ENCODE data around the gene MYCBP. TPM values are rescaled to one million over a fixed set of nuclear protein-coding genes. Genes with fewer than 3 reads are reported as not detected.
"Not testable (repeated sequence)": the region's sequence is repeated elsewhere in the genome, so short reads cannot be mapped to it uniquely, and the experiment has no call there.

Gene MYCBP, protein sequence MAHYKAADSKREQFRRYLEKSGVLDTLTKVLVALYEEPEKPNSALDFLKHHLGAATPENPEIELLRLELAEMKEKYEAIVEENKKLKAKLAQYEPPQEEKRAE
- total RNA-seq, result 6.0 and 6.3 TPM in 2 replicates

DNA sequence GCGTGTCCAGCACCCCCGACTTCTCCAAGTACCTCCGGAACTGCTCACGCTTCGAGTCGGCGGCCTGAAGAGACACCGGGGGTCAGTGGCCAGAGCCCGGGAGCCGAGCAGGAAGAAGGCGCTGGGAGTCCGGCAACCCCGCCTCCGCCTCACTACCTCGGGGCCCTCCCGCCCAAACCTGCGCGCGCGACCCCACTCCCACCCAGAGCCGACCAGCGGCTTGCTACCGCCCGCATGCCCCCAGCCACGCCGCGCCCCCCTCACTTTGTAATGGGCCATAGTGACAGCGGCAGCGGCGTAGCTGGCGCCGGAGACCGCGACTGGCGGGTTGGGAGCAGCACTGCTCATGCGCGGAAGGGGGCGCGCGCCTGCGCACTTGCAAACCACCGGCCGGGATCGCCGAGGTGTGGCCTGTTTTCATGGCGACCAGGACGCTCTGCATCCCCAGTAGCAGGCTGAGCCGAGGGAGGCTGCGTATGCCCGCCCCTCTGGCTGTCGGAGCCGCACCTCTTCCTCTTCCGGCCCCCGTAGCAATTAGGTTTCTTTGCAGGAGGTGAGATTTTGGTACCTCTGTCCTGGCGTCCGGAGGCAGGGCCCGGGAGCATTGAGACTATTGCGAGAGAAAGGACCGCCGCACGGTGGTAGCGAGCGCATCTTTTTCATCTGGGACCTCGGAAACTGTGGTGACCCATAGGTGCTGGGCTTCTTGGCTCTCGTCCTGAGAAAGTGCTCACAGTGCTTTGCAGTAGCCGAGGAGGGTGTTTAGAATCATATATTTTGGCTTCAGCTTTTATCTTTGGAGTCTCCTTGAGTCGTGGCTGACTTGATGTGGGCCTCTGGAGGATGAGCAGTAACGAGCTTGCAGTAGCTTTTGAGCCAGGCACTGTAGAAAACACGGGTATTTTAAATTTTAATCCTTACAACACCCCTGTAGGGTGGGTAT, at the start of gene MYCBP:
Gene MYCBP, minus strand, starts transcription at position 322 of the 943 bp plus-strand sequence. Its CDS starts 43 bp downstream, at position 279.
- peak; percentile 97 for DNase-seq (ENCODE audit: low read depth in 2 of 2)

DNA sequence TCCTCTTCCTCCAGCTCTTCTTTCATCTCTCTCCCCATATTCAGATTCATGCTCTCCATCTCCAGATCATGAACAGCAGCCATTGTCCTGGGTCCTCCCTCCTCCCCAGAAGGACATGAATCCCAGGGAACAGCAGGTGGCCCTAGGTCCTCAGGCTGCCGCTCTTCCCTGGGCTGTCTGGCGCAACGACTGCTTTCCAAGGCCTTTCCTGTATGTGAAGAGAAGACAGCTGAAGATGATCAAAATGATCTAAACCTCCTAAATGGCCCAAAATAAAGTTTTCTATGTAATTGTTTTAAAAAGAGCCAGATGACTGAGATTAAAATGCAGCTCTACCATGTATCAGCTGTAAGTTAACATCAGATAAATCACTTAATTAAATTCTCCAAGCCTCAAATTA, 46.0 kb upstream of the MYCBP start:
- no peak for DNase-seq (ENCODE audit: low read depth in 2 of 2)

DNA sequence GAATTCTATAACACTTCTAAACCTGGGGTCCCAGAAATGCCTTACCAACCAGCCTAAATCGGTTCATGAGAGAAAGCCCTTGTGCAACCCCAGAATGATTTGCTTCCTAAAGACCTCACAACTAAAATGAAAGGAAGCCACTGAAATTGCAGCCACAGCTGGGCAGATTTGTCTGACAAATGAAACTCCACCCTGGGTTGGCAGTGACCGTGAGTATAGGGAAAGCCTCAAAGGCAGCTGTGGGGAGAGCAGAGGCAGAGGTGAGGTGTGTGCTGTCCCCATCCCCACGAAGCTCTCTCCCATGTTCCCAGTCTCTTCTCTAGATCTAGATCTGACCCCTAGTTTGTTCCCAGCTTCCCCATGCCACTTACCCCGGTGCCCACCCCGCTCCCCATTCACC, 45.4 kb upstream of the MYCBP start:
- DNase-seq (ENCODE audit: low read depth in 2 of 2), result no peak

DNA sequence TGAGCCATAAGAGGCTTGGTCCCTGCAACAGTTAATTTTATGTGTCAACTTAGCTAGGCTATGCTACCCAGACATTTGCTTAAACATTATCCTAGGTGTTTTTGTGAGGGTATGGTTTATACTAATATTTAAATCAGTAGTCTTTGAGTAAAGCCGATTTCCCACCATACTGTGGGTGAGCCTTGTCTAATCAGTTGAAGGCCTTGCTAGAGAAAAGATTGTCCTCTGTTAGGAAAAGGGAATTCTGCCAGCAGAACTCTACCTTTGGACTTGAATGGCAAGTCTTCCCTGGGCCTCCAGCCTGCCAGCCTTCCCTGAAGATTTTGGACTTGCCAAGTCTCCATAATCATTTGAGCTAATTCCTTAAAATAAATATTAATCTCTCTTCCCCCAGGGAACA, 44.6 kb upstream of the MYCBP start:
- no peak for DNase-seq (ENCODE audit: low read depth in 2 of 2)

DNA sequence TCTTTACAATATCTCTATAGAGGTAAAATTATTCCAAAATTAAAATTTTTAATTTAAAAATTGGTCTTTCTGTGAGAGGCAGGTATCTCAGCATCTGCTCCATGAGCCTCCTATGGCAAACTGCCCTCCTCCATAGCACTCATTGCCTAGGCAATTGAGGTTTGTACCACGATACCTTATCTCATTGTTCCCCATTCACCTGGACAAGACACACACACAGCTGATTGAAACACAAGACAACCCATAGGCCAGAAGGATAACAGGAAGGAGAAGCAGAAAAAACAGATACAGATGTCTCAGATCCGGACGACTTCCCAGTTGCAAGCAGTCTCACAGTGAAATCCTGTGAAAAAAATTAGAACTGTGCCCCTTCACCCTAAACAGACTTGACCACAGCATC, 44.2 kb upstream of the MYCBP start:
- DNase-seq (ENCODE audit: low read depth in 2 of 2), result no peak

DNA sequence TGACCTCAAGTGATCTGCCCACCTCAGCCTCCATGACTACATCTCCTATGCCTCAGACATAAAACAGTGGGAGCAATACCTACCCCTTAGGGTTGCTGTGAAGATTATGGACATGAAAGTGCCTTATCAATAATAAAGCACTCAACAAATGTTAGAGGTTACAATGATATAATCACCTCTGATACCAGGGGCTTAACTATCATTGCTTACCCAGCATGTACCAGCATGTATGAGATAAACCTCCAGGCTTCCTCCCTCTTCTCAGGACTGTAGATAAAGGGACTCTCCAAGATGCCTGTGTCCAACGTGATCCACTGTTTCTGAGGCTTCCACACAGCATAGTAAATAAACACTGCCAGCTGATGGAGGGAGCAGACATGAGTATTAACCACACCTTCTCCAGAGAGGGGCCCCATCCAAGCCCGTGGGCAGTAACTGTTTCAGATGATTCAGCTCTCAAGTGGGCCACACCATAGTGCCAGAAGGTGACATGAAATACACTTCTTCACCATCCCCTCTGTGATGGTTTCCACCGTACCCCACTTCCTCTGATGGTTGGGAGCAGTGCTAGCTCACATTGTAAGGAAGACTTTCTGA, 42.3 kb upstream of the MYCBP start:
- no peak for DNase-seq (ENCODE audit: low read depth in 2 of 2)

DNA sequence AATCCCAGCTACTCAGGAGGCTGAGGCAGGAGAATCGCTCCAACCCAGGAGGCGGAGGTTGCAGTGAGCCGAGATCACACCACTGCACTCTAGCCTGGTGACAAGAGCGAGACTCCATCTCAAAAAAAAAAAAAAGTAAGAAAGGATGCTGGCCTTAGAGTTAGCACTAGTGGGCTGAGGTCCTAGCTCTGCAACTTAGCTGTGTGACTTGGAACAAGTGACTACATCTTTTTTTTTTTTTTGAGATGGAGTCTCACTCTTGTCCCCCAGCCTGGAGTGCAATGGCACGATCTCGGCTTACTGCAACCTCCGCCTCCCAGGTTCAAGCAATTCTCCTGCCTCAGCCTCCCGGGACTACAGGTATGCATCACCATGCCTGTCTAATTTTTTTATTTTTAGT, 41.8 kb upstream of the MYCBP start:
- DNase-seq (ENCODE audit: low read depth in 2 of 2), result not testable (repeated sequence)

DNA sequence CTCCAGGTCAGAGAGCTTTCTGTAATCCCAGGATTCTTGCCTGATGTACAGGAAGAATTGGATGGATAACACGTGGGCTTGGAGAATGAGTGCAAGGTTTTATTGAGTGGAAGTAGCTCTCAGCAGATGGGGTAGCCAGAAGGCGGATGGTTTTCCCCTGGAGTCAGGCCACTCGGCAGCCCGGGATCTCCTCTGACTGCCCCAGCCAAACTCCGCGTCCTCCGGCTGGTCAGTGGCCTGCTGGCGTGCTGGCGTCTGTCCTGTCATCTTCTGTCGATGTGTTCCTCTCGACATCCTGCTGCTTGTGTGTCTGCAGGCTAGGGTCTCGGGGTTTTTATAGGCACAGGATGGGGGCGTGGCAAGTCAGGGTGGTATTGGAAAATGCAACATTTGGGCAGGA, 35.7 kb upstream of the MYCBP start:
- no peak for DNase-seq (ENCODE audit: low read depth in 2 of 2)

DNA sequence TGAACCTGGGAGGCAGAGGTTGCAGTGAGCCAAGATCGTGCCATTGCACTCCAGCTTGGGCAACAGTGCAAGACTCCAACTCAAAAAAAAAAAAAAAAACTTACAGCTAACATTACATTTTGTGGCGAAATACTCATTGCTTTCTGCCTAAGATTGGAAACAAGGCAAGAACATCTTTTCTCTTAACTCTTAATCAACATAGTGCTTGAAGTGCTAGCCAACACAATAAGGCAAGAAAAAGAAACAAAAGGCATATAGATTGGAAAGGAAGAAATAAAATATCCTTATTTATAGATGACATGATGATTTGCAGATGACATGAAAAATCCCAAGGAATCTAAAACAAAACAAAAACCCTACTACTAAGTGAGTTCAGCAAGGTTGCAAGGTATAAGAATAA, 32.8 kb upstream of the MYCBP start:
- no peak for DNase-seq (ENCODE audit: low read depth in 2 of 2)

DNA sequence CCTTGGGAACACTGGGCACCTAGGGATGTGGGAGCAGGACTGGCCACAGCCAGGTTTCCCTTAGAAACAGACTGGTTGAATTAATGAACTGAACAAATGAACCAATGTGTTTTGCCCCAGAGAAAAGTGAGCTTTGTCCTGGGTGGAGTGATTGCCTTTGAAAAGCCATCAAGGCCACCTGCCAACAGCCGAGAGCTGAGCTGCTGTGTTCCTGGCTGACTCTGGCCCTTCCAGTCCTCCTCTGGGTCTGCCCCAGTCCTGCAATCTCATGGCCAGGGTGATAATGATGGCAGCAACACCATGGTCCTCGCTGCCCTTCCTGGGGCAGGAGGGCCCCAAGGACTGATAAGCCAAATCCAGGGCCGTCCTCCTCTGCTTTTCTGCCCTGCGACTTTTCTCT, 26.4 kb upstream of the MYCBP start:
- no peak for DNase-seq (ENCODE audit: low read depth in 2 of 2)

DNA sequence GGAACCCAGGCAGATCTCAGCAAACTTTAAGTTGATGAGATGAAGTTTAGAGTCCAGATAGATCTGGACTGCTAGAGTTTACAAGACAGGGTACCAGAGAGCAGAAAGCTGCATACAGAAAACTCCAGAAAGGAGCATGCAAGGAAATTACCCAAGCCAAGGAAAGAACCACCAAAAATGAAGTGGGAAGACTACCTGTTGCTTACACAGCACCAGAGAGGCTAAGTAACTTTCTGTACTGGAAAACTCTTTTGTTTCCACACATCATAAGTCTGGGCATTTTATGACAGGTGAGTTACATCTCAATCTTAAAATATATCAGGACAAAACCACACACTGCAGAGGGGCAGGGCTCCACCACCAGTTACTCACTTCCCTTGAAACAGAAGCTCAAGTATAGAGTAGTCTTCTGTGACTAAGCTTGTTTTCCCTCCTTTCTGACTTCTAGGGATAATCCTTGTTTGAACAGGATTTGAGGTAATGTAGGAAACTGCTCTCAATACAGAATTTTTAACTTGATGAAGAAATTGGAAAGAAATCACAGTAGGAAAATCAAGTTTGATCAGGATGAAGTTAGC, 25.6 kb upstream of the MYCBP start:
- DNase-seq (ENCODE audit: low read depth in 2 of 2), result peak in 1 of 2 donors; percentile 31

DNA sequence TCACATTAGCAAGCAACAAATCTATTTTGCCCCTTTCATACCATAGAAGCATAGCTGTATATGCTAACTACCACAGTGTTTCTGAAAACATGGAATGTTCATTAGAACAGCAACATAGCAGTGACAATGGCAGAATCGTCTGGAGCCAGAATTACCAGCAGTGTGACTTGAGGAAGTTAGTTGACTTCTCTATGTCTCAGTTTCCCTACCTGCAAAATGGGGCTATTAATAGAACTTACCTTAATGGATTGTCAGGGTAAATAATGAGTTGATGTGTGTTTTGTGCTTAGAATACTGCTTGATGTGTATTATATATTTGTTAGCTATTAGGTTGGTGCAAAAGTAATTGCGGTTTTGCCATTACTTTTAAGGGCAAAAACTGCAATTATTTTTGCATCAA, 23.0 kb upstream of the MYCBP start:
- no peak for DNase-seq (ENCODE audit: low read depth in 2 of 2)

DNA sequence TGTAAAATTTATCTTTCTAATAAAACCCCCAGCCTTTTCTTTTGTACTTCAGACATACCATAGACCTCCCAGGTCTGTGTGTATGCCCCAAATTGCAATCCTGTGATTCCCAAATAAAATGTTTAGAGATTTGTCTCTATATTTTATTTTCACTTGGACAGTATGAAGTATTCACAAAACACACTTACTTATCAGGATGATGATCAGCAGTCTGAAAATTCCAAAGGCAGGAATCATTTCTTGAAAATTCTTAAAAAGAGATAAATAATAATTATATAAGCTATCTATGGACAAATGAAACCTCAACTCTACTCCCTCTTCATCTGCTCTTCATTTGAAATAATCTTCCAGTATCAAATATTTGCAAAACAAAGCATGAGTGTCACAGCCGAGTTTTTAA, 19.8 kb upstream of the MYCBP start:
- DNase-seq (ENCODE audit: low read depth in 2 of 2), result no peak

DNA sequence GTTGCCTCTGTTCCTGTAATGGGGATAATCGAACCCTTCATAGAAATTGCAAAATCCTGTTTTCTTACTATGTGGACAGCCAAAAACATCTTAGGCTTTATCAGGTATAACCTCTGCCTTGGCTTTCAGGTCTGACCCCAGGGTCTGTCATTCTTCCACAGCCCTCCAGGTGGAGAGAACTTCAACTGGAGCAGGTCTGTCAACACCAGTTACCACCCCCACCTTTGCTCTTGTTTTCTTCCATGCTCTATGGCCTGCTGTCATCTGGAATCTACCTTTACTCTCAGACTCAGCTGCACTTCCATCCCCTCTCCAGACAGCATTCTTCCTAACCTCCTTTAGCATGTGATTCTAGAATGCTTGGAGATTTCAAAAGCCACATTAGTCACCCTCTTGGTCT, 18.6 kb upstream of the MYCBP start:
- no peak for DNase-seq (ENCODE audit: low read depth in 2 of 2)

DNA sequence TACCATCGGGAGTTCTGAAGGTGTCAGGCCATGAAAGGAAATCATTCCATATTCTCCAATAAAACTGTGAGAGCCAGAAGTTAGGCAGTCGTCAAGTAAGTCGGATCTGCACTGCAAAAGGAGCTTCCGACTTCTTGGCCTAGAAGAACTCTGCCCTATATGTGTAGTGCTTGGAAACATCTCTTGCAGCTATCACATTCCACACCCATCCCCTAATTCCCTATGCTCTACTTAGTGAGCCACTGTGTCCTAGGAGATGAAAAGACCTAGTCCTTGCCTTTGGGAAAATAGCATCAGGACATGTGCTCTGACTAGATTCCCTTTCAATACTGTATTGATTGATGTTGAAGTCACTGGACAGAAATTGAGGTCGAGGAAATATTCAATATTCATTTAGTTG, 16.4 kb upstream of the MYCBP start:
- no peak for DNase-seq (ENCODE audit: low read depth in 2 of 2)

DNA sequence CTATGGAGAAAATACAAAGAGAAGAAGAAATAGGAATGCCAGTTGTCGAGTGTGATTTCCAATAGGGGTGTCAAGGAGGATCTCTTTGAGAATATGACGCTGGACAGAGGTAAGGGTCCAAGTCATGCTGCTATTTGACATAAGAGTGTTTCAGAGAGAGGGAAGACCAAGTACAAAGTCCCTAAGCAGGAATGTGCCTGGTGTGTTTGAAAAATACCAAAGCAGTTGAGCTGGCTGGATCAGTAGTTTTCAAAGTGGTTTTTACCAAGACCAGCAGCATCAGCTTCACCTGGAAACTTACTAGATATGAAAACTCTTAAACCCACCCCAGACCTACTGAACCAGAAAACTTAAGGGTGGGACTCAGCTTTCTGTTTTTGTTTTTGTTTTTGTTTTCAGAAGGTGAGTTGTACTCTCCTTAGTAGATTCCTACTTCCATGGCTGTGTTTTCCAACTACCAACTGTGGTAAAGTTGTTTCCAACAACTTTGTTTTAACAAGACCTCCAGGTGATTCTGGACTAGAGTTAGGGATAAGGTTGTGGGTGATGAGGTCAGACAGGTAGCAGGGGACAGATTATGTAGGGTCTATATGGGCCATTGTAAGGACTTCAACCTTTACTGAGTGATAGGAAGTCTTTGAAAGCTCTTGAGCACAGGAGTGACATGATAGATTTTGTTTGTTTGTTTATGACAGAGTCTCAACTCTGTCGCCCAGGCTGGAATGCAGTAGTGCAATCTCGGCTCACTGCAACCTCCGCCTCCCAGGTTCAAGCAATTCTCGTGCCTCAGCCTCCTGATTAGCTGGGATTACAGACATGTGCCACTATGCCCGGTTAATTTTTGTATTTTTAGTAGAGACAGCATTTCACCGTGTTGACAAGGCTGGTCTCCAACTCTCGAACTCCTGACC, 15.5 kb upstream of the MYCBP start:
- DNase-seq (ENCODE audit: low read depth in 2 of 2), result no peak

DNA sequence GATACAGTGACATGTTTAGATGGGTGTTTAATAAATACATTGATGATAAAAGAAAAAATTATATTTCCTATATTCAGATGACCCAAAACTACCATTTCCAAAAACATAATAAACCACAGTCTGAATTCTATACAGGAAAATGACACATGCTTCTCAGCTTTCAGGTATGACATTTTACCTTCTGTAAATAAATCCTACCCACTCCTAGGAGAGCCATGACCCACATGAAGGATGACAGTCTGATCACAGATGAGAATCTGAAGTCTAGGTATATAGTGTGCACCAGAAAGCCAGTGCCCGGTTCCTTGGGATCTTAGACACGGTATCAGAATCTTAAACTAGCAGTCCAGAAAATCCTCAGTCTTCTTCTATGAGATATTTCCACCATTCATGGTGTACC, 11.9 kb upstream of the MYCBP start:
- no peak for DNase-seq (ENCODE audit: low read depth in 2 of 2)

DNA sequence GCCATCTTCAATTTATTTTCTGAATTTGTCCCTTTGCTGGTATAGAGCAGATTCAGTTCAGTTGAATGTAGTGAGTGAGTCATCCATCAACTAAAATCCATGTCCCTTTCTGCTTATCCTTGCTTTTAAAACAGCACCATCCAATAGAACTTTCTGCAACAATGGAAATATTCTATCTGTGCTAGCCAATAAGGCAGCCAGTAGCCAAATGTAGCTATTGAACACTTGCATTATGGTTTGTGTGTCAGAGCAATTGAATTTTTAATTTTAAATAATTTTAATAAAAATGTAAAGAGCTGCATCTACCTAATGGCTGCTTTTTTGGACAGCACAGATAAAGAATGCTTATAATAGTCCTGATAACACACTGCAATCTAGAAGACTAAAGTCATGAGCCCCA, 8.3 kb upstream of the MYCBP start, which contains the start of gene GJA9:
Gene GJA9, minus strand, starts transcription at position 101 of the 400 bp plus-strand sequence. CDS start 5,489 bp downstream, outside the sequence.
- DNase-seq (ENCODE audit: low read depth in 2 of 2), result no peak

DNA sequence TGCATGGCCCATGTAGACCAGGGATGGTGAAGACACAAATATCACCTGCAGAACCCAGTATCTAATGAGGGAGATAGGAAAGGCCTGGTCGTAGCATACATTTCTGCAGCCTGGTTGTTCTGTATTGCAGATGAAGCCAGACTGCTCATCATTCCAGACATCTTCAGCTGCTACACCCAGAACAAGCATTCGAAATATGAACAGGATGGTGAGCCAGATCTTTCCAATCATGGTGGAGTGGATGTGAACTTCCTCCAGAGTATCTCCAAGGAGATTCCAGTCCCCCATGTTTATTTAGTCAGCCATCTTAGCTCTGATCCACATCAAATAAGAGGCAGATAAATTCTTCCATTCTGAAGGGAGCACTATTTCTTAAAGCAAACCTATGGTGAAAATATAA, 2.7 kb upstream of the MYCBP start:
- no peak for DNase-seq (ENCODE audit: low read depth in 2 of 2)

DNA sequence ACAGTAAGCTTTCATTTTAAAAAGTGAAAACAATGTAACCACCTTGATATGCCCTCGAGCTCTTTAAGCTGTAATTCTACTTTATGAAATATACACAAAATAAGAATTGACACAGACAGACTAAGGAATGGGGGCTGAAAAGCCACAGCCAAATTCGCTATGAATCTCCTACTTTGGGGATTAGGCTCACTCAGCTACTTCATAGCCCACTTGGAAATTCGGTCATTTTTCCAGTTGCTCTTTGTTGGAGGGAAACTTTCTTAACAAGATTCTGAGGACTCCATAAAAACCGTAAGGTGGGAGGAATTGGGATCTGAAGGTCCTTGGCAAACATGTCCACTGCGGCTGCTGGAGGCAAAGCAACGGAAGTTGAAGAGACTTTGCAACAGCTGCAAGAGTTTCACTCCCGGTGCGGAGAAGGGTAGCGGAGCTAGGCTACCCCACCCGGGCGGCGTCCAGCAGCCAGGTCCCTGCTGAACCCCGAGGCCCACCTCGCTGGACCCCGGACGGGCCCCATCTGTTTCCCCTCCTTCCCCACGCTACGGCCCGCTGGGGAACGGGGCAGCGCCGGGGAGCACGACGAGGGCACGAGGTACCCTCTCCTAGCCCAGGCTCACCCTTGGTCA, 634 bp downstream of the MYCBP start:
- peak; percentile 16 to 43 for DNase-seq (ENCODE audit: low read depth in 2 of 2)

DNA sequence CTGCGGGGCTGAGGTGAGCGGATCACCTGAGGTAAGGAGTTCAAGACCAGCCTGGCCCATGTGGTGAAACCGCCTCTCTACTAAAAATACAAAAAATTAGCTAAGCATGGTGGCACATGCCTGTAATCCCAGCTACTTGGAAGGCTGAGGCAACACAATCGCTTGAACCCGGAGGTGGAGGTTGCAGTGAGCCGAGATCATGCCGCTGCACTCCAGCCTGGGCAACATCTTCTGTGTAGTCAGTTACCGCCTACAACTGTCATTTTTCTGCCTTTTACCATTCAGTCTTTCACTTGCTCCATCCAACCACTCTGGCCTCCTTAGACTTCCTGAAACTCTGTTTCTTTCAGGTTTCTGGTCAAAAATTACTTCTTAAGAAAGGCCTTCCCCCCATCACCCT, 2.2 kb downstream of the MYCBP start:
- no peak for DNase-seq (ENCODE audit: low read depth in 2 of 2)

Data from lung microvascular endothelial cell (primary cell).